HepG2 (cell line): Measurements from ENCODE around the gene MYADML2. TPM values are rescaled to one million over a fixed set of nuclear protein-coding genes. Genes with fewer than 3 reads are reported as not detected.
A peak's percentile ranks its signal among the peaks of the same experiment; 100 is the strongest.

Experiments used
- POGZ ChIP-seq: sonication (generic); formaldehyde crosslinking; IDR thresholded peaks from 2 replicates; pipeline ENCODE4 v1.4.0; 2020; ENCODE audit warnings: mild to moderate bottlenecking, missing genetic modification reagents
- TEAD3 ChIP-seq: optimal IDR thresholded peaks from 2 replicates; pipeline ENCODE3; 2016; ENCODE audit warnings: borderline replicate concordance
- ZFY ChIP-seq: sonication (generic); formaldehyde crosslinking; IDR thresholded peaks from 2 replicates; pipeline ENCODE4 v1.4.0; 2020; ENCODE audit warnings: missing genetic modification reagents
- ZNF260 ChIP-seq: sonication (generic); formaldehyde crosslinking; IDR thresholded peaks from 2 replicates; pipeline ENCODE4 v1.4.0; 2020; ENCODE audit warnings: missing genetic modification reagents, low read depth, mild to moderate bottlenecking, borderline replicate concordance
- ZNF30 ChIP-seq: sonication (generic); formaldehyde crosslinking; IDR thresholded peaks from 2 replicates; pipeline ENCODE4 v1.5.0; 2020; ENCODE audit warnings: mild to moderate bottlenecking, missing genetic modification reagents
- ZNF33A ChIP-seq: sonication (generic); formaldehyde crosslinking; IDR thresholded peaks from 2 replicates; pipeline ENCODE4 v1.5.1; 2020; ENCODE audit warnings: missing genetic modification reagents, mild to moderate bottlenecking, moderate library complexity, borderline replicate concordance
- ZNF780A ChIP-seq: sonication (generic); formaldehyde crosslinking; IDR thresholded peaks from 2 replicates; pipeline ENCODE4 v1.8.0; 2022; ENCODE audit warnings: mild to moderate bottlenecking, missing genetic modification reagents, moderate library complexity
- polyA plus RNA-seq, 8 experiments: library from polyadenylated mRNA; depleted of rRNA in 3 of 8; stranded (reverse) in 7 of 8; unstranded in 1 of 8; fragments of >200 nt; fragmentation: Illumina TruSeq in 4 of 8; extraction: Trizol in 4 of 8; gene quantifications; 2 replicates each; pipeline versions ENCODE4 v1.2.1 to v1.2.3, GENCODE V29; 2011 to 2016; ENCODE audit warnings: low read depth in 4 of 8, missing spikeins in 1 of 8, mixed read lengths in 1 of 8; ENCODE audit not compliant: insufficient read depth in 1 of 8
- total RNA-seq, 5 experiments: library from RNA; depleted of rRNA; stranded (reverse); fragments of >200 nt; fragmentation: Illumina TruSeq; extraction: Trizol; gene quantifications; 2 replicates each; pipeline ENCODE4 v1.2.3, GENCODE V29; 2016; ENCODE audit warnings: low read depth in 1 of 5
- TF ChIP-seq, protein P1 (sequence below): sonication (generic); formaldehyde crosslinking; IDR thresholded peaks from 2 replicates; pipeline ENCODE4 v1.5.0; 2020; ENCODE audit warnings: missing genetic modification reagents, mild to moderate bottlenecking, borderline replicate concordance
- TF ChIP-seq, protein P2 (sequence below): sonication (generic); formaldehyde crosslinking; conservative IDR thresholded peaks from 2 replicates; pipeline ENCODE4 v1.4.0; 2020; ENCODE audit warnings: missing genetic modification reagents
- TF ChIP-seq, protein P3 (sequence below): sonication (generic); formaldehyde crosslinking; IDR thresholded peaks from 2 replicates; pipeline ENCODE4 v1.4.0; 2020; ENCODE audit warnings: mild to moderate bottlenecking, missing genetic modification reagents
- TF ChIP-seq, protein P4 (sequence below): sonication (generic); formaldehyde crosslinking; IDR thresholded peaks from 2 replicates; pipeline ENCODE4 v1.4.0; 2020; ENCODE audit warnings: mild to moderate bottlenecking, missing genetic modification reagents
- TF ChIP-seq, protein P5 (sequence below): sonication (generic); formaldehyde crosslinking; IDR thresholded peaks from 2 replicates; pipeline ENCODE4 v1.4.0; 2020; ENCODE audit warnings: missing genetic modification reagents, borderline replicate concordance
- TF ChIP-seq, protein P6 (sequence below): sonication (generic); formaldehyde crosslinking; conservative IDR thresholded peaks from 2 replicates; pipeline ENCODE4 v1.4.0; 2020; ENCODE audit warnings: mild to moderate bottlenecking, missing genetic modification reagents, moderate library complexity

The MYADML2 gene
- total and polyA plus RNA-seq, 2 of the 13 experiments (the other 11 are each of a cell fraction or from before 2014, with no cell fraction given) = not detected

DNA sequence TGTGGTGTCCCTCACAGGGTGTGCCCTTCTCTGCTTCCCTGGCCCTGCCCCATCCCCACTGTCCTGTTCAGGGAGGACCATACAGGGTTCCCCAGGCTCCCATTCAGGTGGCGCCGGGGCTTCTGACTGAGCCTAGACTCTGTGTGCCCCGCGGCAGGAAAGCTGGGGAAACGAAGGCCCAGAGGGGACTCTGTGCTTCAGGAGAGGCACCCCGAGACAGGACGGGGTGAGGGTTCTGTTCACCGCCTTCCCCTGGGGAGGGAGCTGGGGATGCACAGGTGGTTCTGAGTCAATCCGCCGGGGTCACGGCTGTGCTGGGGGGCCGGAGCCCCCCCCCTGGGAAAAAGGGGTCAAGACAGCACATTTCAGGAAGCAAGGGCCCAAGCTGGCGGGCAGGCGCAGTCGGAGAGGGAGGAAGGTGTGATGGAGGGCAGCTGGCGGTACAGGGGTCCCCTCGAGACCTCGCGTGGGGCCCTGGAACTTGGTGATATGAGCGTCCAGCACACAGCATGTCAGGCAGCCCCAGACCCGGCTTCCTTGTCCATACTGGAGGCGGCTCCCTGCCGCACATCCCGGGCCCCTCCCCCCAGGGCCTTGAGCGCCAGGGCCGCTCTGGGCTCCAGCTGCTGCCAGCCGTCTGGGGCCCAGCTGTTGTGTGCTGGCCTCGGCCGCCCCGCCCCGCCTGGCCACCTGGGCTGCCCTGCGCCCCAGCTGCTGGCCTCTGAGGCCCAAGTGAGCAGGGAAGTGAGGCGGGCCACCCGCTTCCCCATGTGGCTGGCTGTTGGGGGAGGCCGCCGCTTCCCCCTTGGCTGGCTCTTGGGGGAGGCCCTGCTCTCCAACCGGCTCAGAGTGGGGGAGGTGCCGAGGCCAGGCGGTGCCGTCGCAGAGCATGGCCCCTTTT, 19.6 kb upstream of the MYADML2 start (continued):
- TF ChIP-seq, protein P1, sequence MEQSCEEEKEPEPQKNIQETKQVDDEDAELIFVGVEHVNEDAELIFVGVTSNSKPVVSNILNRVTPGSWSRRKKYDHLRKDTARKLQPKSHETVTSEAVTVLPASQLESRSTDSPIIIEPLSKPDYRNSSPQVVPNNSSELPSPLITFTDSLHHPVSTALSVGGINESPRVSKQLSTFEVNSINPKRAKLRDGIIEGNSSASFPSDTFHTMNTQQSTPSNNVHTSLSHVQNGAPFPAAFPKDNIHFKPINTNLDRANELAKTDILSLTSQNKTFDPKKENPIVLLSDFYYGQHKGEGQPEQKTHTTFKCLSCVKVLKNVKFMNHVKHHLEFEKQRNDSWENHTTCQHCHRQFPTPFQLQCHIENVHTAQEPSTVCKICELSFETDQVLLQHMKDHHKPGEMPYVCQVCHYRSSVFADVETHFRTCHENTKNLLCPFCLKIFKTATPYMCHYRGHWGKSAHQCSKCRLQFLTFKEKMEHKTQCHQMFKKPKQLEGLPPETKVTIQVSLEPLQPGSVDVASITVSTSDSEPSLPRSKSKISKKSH (CRISPR knock-in tag) = no peak; the same call in none of the 2 replicates
- TF ChIP-seq ZNF30 (CRISPR knock-in tag) (no peak), ZNF260 (CRISPR knock-in tag) (no peak), POGZ (peak; percentile 59), TEAD3 (CRISPR knock-in tag) (peak; percentile 84), ZNF33A (CRISPR knock-in tag) (0 out of 2 replicates have a peak, but pooled peaks have one; percentile 44), ZFY (peak; percentile 91), ZNF780A (CRISPR knock-in tag) (peak; percentile 70; the same call in 1 of the 2 replicates)
- TF ChIP-seq, protein P2, sequence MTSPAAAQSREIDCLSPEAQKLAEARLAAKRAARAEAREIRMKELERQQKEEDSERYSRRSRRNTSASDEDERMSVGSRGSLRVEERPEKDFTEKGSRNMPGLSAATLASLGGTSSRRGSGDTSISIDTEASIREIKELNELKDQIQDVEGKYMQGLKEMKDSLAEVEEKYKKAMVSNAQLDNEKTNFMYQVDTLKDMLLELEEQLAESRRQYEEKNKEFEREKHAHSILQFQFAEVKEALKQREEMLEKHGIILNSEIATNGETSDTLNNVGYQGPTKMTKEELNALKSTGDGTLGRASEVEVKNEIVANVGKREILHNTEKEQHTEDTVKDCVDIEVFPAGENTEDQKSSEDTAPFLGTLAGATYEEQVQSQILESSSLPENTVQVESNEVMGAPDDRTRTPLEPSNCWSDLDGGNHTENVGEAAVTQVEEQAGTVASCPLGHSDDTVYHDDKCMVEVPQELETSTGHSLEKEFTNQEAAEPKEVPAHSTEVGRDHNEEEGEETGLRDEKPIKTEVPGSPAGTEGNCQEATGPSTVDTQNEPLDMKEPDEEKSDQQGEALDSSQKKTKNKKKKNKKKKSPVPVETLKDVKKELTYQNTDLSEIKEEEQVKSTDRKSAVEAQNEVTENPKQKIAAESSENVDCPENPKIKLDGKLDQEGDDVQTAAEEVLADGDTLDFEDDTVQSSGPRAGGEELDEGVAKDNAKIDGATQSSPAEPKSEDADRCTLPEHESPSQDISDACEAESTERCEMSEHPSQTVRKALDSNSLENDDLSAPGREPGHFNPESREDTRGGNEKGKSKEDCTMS = 0 out of 2 replicates have a peak, but pooled peaks have one; percentile 48
- TF ChIP-seq, protein P3, sequence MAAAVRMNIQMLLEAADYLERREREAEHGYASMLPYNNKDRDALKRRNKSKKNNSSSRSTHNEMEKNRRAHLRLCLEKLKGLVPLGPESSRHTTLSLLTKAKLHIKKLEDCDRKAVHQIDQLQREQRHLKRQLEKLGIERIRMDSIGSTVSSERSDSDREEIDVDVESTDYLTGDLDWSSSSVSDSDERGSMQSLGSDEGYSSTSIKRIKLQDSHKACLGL = no peak; the same call in 1 of the 2 replicates
- TF ChIP-seq, protein P4, sequence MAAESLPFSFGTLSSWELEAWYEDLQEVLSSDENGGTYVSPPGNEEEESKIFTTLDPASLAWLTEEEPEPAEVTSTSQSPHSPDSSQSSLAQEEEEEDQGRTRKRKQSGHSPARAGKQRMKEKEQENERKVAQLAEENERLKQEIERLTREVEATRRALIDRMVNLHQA (CRISPR knock-in tag) = no peak
- TF ChIP-seq, protein P5, sequence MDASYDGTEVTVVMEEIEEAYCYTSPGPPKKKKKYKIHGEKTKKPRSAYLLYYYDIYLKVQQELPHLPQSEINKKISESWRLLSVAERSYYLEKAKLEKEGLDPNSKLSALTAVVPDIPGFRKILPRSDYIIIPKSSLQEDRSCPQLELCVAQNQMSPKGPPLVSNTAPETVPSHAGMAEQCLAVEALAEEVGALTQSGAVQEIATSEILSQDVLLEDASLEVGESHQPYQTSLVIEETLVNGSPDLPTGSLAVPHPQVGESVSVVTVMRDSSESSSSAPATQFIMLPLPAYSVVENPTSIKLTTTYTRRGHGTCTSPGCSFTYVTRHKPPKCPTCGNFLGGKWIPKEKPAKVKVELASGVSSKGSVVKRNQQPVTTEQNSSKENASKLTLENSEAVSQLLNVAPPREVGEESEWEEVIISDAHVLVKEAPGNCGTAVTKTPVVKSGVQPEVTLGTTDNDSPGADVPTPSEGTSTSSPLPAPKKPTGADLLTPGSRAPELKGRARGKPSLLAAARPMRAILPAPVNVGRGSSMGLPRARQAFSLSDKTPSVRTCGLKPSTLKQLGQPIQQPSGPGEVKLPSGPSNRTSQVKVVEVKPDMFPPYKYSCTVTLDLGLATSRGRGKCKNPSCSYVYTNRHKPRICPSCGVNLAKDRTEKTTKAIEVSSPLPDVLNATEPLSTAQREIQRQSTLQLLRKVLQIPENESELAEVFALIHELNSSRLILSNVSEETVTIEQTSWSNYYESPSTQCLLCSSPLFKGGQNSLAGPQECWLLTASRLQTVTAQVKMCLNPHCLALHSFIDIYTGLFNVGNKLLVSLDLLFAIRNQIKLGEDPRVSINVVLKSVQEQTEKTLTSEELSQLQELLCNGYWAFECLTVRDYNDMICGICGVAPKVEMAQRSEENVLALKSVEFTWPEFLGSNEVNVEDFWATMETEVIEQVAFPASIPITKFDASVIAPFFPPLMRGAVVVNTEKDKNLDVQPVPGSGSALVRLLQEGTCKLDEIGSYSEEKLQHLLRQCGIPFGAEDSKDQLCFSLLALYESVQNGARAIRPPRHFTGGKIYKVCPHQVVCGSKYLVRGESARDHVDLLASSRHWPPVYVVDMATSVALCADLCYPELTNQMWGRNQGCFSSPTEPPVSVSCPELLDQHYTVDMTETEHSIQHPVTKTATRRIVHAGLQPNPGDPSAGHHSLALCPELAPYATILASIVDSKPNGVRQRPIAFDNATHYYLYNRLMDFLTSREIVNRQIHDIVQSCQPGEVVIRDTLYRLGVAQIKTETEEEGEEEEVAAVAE (CRISPR knock-in tag) = peak; percentile 62
- TF ChIP-seq, protein P6, sequence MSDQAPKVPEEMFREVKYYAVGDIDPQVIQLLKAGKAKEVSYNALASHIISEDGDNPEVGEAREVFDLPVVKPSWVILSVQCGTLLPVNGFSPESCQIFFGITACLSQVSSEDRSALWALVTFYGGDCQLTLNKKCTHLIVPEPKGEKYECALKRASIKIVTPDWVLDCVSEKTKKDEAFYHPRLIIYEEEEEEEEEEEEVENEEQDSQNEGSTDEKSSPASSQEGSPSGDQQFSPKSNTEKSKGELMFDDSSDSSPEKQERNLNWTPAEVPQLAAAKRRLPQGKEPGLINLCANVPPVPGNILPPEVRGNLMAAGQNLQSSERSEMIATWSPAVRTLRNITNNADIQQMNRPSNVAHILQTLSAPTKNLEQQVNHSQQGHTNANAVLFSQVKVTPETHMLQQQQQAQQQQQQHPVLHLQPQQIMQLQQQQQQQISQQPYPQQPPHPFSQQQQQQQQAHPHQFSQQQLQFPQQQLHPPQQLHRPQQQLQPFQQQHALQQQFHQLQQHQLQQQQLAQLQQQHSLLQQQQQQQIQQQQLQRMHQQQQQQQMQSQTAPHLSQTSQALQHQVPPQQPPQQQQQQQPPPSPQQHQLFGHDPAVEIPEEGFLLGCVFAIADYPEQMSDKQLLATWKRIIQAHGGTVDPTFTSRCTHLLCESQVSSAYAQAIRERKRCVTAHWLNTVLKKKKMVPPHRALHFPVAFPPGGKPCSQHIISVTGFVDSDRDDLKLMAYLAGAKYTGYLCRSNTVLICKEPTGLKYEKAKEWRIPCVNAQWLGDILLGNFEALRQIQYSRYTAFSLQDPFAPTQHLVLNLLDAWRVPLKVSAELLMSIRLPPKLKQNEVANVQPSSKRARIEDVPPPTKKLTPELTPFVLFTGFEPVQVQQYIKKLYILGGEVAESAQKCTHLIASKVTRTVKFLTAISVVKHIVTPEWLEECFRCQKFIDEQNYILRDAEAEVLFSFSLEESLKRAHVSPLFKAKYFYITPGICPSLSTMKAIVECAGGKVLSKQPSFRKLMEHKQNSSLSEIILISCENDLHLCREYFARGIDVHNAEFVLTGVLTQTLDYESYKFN (CRISPR knock-in tag) = peak; percentile 89
